HL-60 (cell line): ENCODE measurements around the gene SPIRE2.
"Not testable (repeated sequence)": the region's sequence is repeated elsewhere in the genome, so short reads cannot be mapped to it uniquely, and the experiment has no call there.

ENCODE experiments used
- DNase-seq, 2 experiments: peaks; one replicate each; pipeline ENCODE4 v3.0.0-alpha.2; 2010 to 2020; ENCODE audit warnings: low read depth in 1 of 2, low spot score in 1 of 2
- H3K27ac ChIP-seq: fragments of 250-450 bp; sonication (Bioruptor Pico); replicated peaks from 2 replicates; pipeline ENCODE4 v1.5.1; 2020; ENCODE audit warnings: mild to moderate bottlenecking, moderate library complexity
- H3K27me3 ChIP-seq: fragments of 250-450 bp; sonication (Bioruptor Pico); 2 replicates; pipeline ENCODE4 v1.5.1; 2021; ENCODE audit warnings: mild to moderate bottlenecking, moderate library complexity; ENCODE audit not compliant: insufficient read depth, poor library complexity, severe bottlenecking
- H3K4me3 ChIP-seq: replicated peaks from 2 replicates; pipeline ENCODE4 v1.5.1; 2011; ENCODE audit warnings: mild to moderate bottlenecking, control low read depth, low read length; ENCODE audit not compliant: insufficient read depth
- CTCF ChIP-seq: IDR thresholded peaks from one replicate; pipeline ENCODE4 v1.5.1; 2011; ENCODE audit warnings: low read length, control low read depth, inconsistent platforms; ENCODE audit not compliant: insufficient read depth
- GABPA ChIP-seq: IDR thresholded peaks from 2 replicates; pipeline ENCODE4 v1.6.1; 2012; ENCODE audit warnings: low read depth
- POLR2AphosphoS5 ChIP-seq: IDR thresholded peaks from 2 replicates; pipeline ENCODE4 v1.6.1; 2012; ENCODE audit warnings: low read depth
- REST ChIP-seq: IDR thresholded peaks from 2 replicates; pipeline ENCODE4 v1.6.1; 2012; ENCODE audit warnings: low read depth; ENCODE audit not compliant: insufficient replicate concordance
- SPI1 ChIP-seq: IDR thresholded peaks from 2 replicates; pipeline ENCODE4 v1.6.1; 2012; ENCODE audit warnings: low read depth, mild to moderate bottlenecking, borderline replicate concordance

Gene SPIRE2

GRCh38 chr16:89873109-89873971 lies 45.1 kb downstream of the SPIRE2 start, which contains the start of gene TCF25:
TSS of gene TCF25 (plus strand) at chr16:89873592. CDS start at chr16:89873668, 76 bp downstream.
- Histone ChIP-seq H3K27me3 (no peaks in the 10 kb centered on the region), H3K27ac (peak within 1 kb of the TSS; percentile 99), H3K4me3 (peak within 1 kb of the TSS; percentile 52)
- TF ChIP-seq POLR2AphosphoS5 (peak; percentile 63; the same call in 1 of the 2 replicates), GABPA (no peak), REST (peak; percentile 3)
- DNase-seq = peak; percentile 49 to 71

- Histone ChIP-seq H3K27me3 (no peaks in the 10 kb centered on the region), H3K27ac (peak overlapping the region; percentile 99), H3K4me3 (peak overlapping the region; percentile 52)
- peak; percentile 80 to 83 for DNase-seq
- TF ChIP-seq REST = no peak
- TF ChIP-seq SPI1 = no peak
- no peak for TF ChIP-seq GABPA
- no peak for TF ChIP-seq CTCF
- no peak for TF ChIP-seq POLR2AphosphoS5
Observed at GRCh38 chr16:89873972-89874689, 45.9 kb downstream of the SPIRE2 start.

- H3K27ac ChIP-seq, H3K4me3 ChIP-seq, DNase-seq, H3K27me3 ChIP-seq: not testable (repeated sequence)
Observed at GRCh38 chr16:89879123-89879522, 50.8 kb downstream of the SPIRE2 start.

GRCh38 chr16:89880477-89881367 lies 52.4 kb downstream of the SPIRE2 start:
- H3K27ac ChIP-seq = no peak overlapping the region
- H3K27me3 ChIP-seq = no peaks in the 10 kb centered on the region
- H3K4me3 ChIP-seq = no peak overlapping the region
- no peak for DNase-seq
- TF ChIP-seq GABPA (no peak), POLR2AphosphoS5 (no peak), SPI1 (no peak), CTCF (no peak), REST (no peak)
